PC-9 (cell line): ENCODE data around the gene GABRR1. TPM values are rescaled to one million over a fixed set of nuclear protein-coding genes. Genes with fewer than 3 reads are reported as not detected.

Experiments used
- BruUV-seq: library from RNA; stranded (reverse); fragments of 400-500 nt; replicated peaks from 2 replicates; lab custom pipeline; 2021; lab: Mats Ljungman, UMichigan
- CTCF ChIA-PET: fragments of 300-600 bp; sonication (Branson Sonifier 250); formaldehyde crosslinking; loops from one replicate; lab custom pipeline; 2022; ENCODE audit warnings: antibody characterized with exemption; lab: Charles Lee
- POLR2A ChIA-PET: fragments of 300-600 bp; sonication (Branson Sonifier 250); formaldehyde crosslinking; loops from one replicate; lab custom pipeline; 2022; ENCODE audit warnings: antibody characterized with exemption; ENCODE audit not compliant: unreplicated experiment; lab: Charles Lee
- DNase-seq, 2 experiments: peaks; one replicate each; pipeline versions ENCODE4 v3.0.0 to v3.0.0-alpha.2; 2015 to 2022; ENCODE audit warnings: mixed read lengths in 1 of 2
- H2AFZ ChIP-seq: fragments of 200-600 bp; sonication (generic); 2 replicates; pipeline ENCODE4 v1.8.1; 2017; ENCODE audit warnings: antibody characterized with exemption
- H3F3A ChIP-seq: fragments of 200-600 bp; sonication (generic); 2 replicates; pipeline ENCODE4 v1.8.1; 2017; ENCODE audit warnings: antibody characterized with exemption, mild to moderate bottlenecking, low read depth; ENCODE audit not compliant: insufficient read depth
- H3K27ac ChIP-seq: fragments of 200-600 bp; sonication (generic); 2 replicates; pipeline ENCODE4 v1.6.1; 2016; ENCODE audit warnings: mixed run types
- H3K27me3 ChIP-seq: fragments of 200-600 bp; sonication (generic); 2 replicates; pipeline ENCODE4 v1.6.1; 2016; ENCODE audit warnings: low read depth, mixed run types; ENCODE audit not compliant: insufficient read depth
- H3K36me3 ChIP-seq: fragments of 200-600 bp; sonication (generic); 2 replicates; pipeline ENCODE4 v1.6.1; 2016; ENCODE audit warnings: low read depth, mixed run types
- H3K4me1 ChIP-seq: fragments of 200-600 bp; sonication (generic); replicated peaks from 2 replicates; pipeline ENCODE4 v1.6.1; 2016; ENCODE audit warnings: mixed run types; ENCODE audit not compliant: insufficient read depth
- H3K4me2 ChIP-seq: fragments of 200-600 bp; sonication (generic); 2 replicates; pipeline ENCODE4 v1.6.1; 2017; ENCODE audit warnings: mixed run types
- H3K4me3 ChIP-seq: fragments of 200-600 bp; sonication (generic); 2 replicates; pipeline ENCODE4 v1.6.1; 2016; ENCODE audit warnings: mixed run types
- H3K79me2 ChIP-seq: fragments of 200-600 bp; sonication (generic); 2 replicates; pipeline ENCODE4 v1.6.1; 2017; ENCODE audit warnings: low read depth, mixed run types
- H3K9me2 ChIP-seq: fragments of 200-600 bp; sonication (generic); 2 replicates; pipeline ENCODE4 v1.8.1; 2017; ENCODE audit warnings: mild to moderate bottlenecking; ENCODE audit not compliant: insufficient read depth
- H3K9me3 ChIP-seq: fragments of 200-600 bp; sonication (generic); 2 replicates; pipeline ENCODE4 v1.8.1; 2016; ENCODE audit warnings: low read depth; ENCODE audit not compliant: insufficient read depth
- H4K20me1 ChIP-seq: fragments of 200-600 bp; sonication (generic); 2 replicates; pipeline ENCODE4 v1.8.1; 2017; ENCODE audit not compliant: insufficient read depth
- EZH2 ChIP-seq: fragments of 200-600 bp; sonication (generic); IDR thresholded peaks from 2 replicates; pipeline ENCODE4 v1.8.0; 2017; ENCODE audit warnings: antibody characterized with exemption, low read depth
- intact Hi-C: fragments of 100-400 bp; cut with micrococcal nuclease; formaldehyde crosslinking; loops from one replicate; pipeline ENCODE4 v1.10.0; 2022; ENCODE audit not compliant: unreplicated experiment
- total RNA-seq: library from RNA; stranded (reverse); gene quantifications from 2 replicates; pipeline ENCODE4 v1.2.3, GENCODE V29; 2021
- TF ChIP-seq, protein P1 (sequence below): fragments of 200-600 bp; sonication (generic); conservative IDR thresholded peaks from 2 replicates; pipeline ENCODE4 v1.6.1; 2017; ENCODE audit warnings: mixed run types, antibody characterized with exemption, mild to moderate bottlenecking, moderate library complexity

Gene GABRR1
- total RNA-seq, 1 experiment from 2014 or later = not detected

DNA sequence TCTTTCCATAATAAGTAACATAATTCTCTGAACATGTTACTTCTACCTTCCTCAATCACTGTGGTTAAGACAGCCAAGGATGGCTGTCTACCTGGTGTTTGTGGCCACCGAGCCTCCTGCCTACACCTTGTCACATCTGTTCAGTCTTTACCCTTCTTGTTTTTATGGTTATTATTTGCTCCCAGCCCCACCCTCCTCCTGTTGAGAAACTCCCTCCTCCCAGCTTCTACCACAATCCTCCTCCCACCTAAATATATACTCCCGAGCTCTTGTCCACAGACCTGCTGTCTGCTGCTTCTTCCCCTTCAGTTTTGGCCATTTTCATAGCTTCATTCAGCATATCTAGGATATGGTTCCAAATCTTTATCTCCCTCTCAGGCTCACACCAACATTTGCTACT lies 35.7 kb upstream of the GABRR1 start:
- Histone ChIP-seq H3K4me2 (no peak overlapping the region), H3K9me3 (no peaks in the 10 kb centered on the region), H3K27me3 (no peaks in the 10 kb centered on the region), H2AFZ (no peak overlapping the region), H3K27ac (no peak overlapping the region), H3K9me2 (no peaks in the 10 kb centered on the region), H3K36me3 (no peaks in the 10 kb centered on the region), H3K79me2 (no peaks in the 10 kb centered on the region), H3K4me3 (no peak overlapping the region), H3F3A (no peaks in the 10 kb centered on the region), H3K4me1 (no peaks in the 10 kb centered on the region), H4K20me1 (no peaks in the 10 kb centered on the region)
- no peak for DNase-seq
- ChIA-PET POLR2A (no interaction called here), CTCF (no interaction called here)
- BruUV-seq = no TSS peak
- TF ChIP-seq, protein P1, sequence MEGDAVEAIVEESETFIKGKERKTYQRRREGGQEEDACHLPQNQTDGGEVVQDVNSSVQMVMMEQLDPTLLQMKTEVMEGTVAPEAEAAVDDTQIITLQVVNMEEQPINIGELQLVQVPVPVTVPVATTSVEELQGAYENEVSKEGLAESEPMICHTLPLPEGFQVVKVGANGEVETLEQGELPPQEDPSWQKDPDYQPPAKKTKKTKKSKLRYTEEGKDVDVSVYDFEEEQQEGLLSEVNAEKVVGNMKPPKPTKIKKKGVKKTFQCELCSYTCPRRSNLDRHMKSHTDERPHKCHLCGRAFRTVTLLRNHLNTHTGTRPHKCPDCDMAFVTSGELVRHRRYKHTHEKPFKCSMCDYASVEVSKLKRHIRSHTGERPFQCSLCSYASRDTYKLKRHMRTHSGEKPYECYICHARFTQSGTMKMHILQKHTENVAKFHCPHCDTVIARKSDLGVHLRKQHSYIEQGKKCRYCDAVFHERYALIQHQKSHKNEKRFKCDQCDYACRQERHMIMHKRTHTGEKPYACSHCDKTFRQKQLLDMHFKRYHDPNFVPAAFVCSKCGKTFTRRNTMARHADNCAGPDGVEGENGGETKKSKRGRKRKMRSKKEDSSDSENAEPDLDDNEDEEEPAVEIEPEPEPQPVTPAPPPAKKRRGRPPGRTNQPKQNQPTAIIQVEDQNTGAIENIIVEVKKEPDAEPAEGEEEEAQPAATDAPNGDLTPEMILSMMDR = no peak
- no peak for TF ChIP-seq EZH2
- intact Hi-C loops = no loop called here

DNA sequence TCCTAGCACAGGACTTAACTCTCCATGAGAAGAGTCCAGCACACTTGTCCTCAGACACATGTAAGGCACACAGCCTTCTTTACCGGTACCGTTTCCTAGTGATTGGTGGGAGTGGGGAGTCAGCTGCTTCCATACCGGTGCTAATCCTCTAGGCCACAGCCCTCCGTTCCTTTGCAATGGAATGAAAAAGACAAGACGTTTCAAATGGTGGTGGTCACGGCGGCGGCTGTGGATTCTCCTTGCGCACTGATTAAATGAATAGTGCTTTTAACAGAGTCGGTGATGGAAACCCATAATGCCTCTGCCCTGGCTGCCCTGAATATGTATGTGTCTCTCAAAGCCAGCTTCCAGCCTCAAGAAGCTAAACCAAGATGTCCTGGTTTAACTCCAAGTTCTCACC lies 34.8 kb upstream of the GABRR1 start:
- Histone ChIP-seq H3K4me1 (no peaks in the 10 kb centered on the region), H3K27ac (no peak overlapping the region), H2AFZ (no peak overlapping the region), H3K36me3 (no peaks in the 10 kb centered on the region), H4K20me1 (no peaks in the 10 kb centered on the region), H3K9me3 (no peaks in the 10 kb centered on the region), H3K4me2 (no peak overlapping the region), H3K9me2 (no peaks in the 10 kb centered on the region), H3K79me2 (no peaks in the 10 kb centered on the region), H3K4me3 (no peak overlapping the region), H3F3A (no peaks in the 10 kb centered on the region), H3K27me3 (no peaks in the 10 kb centered on the region)
- DNase-seq = no peak
- POLR2A ChIA-PET = interaction anchor here (0.5 kb wide), 1 partner anchor 152 kb away, joined by 5 read pairs; no protein-coding TSS in a partner anchor
- TF ChIP-seq EZH2 = no peak
- TF ChIP-seq, protein P1 = no peak
- CTCF ChIA-PET = no interaction called here
- no TSS peak for BruUV-seq
- intact Hi-C loops = no loop called here

DNA sequence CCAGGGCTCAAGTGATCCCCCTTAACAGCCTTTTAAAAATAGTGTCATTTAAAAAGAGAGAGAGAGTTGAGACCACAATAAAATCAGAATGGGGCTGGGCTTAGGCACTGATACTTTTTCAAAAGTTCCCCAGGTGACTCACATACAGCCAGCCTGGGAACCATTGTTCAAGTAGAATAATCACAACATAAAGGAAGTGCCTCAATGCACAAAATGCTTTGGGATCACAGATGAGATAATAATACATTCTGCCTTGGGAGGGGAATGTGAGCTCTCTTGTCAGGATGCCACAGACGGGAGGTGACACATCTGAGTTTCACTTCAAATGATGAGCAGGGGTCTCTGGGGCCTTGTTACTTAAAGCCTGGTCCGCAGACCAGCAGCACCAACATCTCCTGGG lies 34.0 kb upstream of the GABRR1 start:
- Histone ChIP-seq H3K27ac (no peak overlapping the region), H3K79me2 (no peaks in the 10 kb centered on the region), H2AFZ (no peak overlapping the region), H3K36me3 (no peaks in the 10 kb centered on the region), H3K4me3 (no peak overlapping the region), H3K27me3 (no peaks in the 10 kb centered on the region), H3K9me3 (no peaks in the 10 kb centered on the region), H3K9me2 (no peaks in the 10 kb centered on the region), H4K20me1 (no peaks in the 10 kb centered on the region), H3F3A (no peaks in the 10 kb centered on the region), H3K4me2 (no peak overlapping the region), H3K4me1 (no peaks in the 10 kb centered on the region)
- intact Hi-C loops = no loop called here
- ChIA-PET POLR2A (interaction anchor here (0.6 kb wide), 1 partner anchor 69 kb away, joined by 3 read pairs; no protein-coding TSS in a partner anchor), CTCF (no interaction called here)
- DNase-seq = no peak
- no TSS peak for BruUV-seq
- TF ChIP-seq, protein P1 = no peak
- TF ChIP-seq EZH2 = no peak
